Left cardiac atrium (tissue), 4 donors: ENCODE data around the gene HOXB7. TPM values are rescaled to one million over a fixed set of nuclear protein-coding genes. Genes with fewer than 3 reads are reported as not detected.
A peak's percentile ranks its signal among the peaks of the same experiment; 100 is the strongest.

Experiments used
- ATAC-seq, 2 donors: fragments of 200-7000 bp; cut with Tn5 transposase; one replicate each; pipeline ENCODE4 v1.9.1; 2020; ENCODE audit warnings: mild to moderate bottlenecking in 2 of 2, moderate library complexity in 2 of 2
- DNase-seq: peaks from one replicate; pipeline ENCODE4 v3.0.0-alpha.2; 2020
- intact Hi-C, 2 donors: fragments of 100-400 bp; cut with DNase I; formaldehyde crosslinking; loops; one replicate each; pipeline versions ENCODE4 v1.14.1 to v1.15.1; 2022 to 2023
- total RNA-seq, 2 donors: library from RNA; stranded (reverse); fragmentation: NEBNext Ultra II Directional; extraction: Animal tissue kit (Norgen Biotek cat#: 25700); gene quantifications; one replicate each; pipeline ENCODE4 v1.2.1, GENCODE V29; 2021
- donor health status: DM: no; HTN: yes; CAD: no.
- donor health status: DM: no; HTN: yes; CAD: no; lungs with severe emphysema.
- donor health status: DM: yes; HTN: yes; CAD: no.
- donor health status: Dilated cardiomyopathy.

The HOXB7 gene
- total RNA-seq, 2 donors from 2014 or later = 0.44 to 1.1 TPM

DNA sequence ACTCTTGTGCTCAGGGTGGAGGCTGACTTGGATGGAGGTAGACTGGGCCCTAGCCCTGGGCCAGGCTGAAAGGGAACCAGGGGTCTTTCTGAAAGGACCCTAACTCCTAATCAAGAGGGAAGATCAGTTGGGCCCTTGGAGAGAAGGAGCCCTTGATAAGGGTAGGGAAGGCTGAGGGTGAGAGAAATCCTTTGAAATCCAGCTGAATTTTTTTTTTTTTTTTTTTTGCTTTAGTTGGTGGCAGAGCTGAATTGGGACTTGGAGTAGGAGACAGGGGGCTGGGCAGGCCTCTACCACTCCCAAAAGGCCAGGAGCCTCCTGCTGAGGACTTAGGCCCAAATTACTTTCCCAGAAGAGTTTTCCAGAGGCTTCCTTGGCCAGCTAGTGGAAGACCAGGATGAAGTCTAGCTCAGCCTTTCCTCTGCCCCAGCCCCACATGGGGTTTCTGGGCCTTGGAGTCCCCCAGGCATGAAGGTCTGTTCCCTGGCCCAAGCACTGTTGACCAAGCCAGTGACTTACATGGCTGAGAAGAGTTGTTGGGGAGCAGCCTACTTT lies 20.1 kb downstream of the HOXB7 start:
- DNase-seq = no peak
- no peak for ATAC-seq
- intact Hi-C loops = loop anchor here in 1 of 2 donors (5.0 kb wide), 1 partner anchor 98 kb away; no protein-coding TSS in a partner anchor

GRCh38 chr17:48589831-48590606 lies 20.8 kb downstream of the HOXB7 start, which contains the start of gene HOXB3:
Gene HOXB3, minus strand, starts transcription at chr17:48590241. Its CDS starts 37,767 bp downstream, at chr17:48552474.
- ATAC-seq (no peak), DNase-seq (no peak)
- intact Hi-C loops = loop anchor here in 1 of 2 donors (5.0 kb wide), 1 partner anchor 98 kb away; no protein-coding TSS in a partner anchor

DNA sequence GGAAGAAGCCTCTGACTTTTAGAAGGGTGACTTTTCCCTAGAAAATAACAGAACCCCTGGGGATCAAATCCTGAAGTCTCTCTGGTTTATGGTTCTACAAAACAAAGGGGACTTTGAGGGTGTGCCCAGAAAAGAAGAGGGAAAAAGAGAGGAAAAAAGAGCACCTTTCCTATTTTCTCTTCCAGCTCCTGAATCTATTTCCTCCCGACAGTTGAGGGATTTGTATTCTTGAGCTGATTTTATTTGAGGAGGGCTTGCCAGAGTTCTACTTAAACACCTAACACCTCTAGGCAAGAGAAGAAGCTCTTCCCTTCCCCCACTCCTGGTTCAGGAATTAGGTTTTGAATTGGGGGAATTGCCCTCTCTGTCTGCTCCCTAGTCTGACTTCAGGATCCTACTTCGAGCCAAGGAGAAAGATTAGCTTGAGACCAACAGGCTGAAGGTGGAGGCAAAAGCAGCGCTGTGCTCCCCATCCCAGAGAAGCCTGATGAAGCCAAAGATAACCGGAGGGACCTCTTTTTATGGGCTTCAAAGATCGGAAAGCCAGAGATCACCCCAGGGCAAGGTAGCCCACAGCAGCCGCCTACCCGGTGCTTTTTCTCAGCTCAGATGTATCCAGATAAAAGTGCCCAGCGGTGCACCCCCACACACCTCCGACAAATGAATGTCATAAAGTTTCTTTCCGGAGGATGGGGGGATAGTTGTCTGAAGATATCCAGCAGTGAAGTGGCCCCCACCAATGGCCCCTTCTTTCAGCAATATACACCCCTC lies 21.6 kb downstream of the HOXB7 start:
- intact Hi-C loops = no loop called here
- no peak for DNase-seq
- no peak for ATAC-seq

GRCh38 chr17:48588528-48588927 lies 22.3 kb downstream of the HOXB7 start:
- no peak for ATAC-seq
- intact Hi-C loops = no loop called here
- no peak for DNase-seq

GRCh38 chr17:48588074-48588415 lies 22.8 kb downstream of the HOXB7 start:
- ATAC-seq (no peak), DNase-seq (no peak)
- intact Hi-C loops = no loop called here

- intact Hi-C loops = no loop called here
- no peak for ATAC-seq
- no peak for DNase-seq
These were observed 23.3 kb downstream of the HOXB7 start for GRCh38 chr17:48587276-48588073.

- intact Hi-C loops = no loop called here
- no peak for DNase-seq
- peak in 1 of 2 donors; percentile 8 for ATAC-seq
These were observed 24.2 kb downstream of the HOXB7 start for GRCh38 chr17:48586355-48587258.

DNA sequence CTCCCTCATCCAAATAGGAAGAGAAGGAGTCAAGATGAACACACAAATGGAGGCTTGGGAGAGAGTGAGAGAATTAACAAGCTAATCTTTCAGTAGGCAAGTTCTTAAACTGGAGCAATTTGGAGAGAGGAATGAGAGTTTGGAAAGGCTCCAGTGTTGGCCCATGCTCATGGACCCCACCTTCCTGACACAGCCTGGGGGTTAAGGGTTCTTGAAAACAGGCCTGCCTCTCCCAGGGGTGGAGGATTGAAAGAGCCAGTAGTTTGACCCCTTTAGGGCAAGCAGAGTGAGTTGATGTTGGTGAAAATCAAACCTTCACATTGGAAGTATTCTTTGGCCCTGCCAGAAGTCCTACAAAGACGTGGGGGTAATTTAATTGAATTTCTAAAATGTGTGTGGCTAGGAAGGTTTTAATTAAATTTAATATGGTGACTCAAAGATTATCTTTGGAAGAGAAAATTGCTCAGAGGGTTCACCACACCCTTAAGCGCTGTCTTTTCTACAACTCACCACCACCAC lies 26.5 kb downstream of the HOXB7 start:
- ATAC-seq (no peak), DNase-seq (no peak)
- intact Hi-C loops = no loop called here

GRCh38 chr17:48583708-48584222 lies 27.1 kb downstream of the HOXB7 start:
- intact Hi-C loops = no loop called here
- DNase-seq (no peak), ATAC-seq (no peak)

DNA sequence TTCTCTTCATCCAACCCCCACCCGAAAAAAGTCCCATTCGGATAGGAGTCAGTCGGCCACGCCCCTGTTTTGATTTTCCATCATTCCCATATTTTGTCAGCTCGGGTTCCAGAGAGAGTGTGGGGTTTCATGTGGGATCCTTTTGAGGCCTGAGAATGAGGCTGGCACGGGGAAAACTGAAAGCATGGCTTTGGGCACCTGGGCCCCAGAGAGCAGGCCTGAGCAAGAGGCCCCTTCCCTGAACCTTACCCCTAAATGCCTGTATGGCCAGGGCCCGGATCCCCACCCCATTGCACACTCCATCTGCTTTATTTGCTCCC lies 28.1 kb downstream of the HOXB7 start:
- intact Hi-C loops = no loop called here
- no peak for DNase-seq
- no peak for ATAC-seq

DNA sequence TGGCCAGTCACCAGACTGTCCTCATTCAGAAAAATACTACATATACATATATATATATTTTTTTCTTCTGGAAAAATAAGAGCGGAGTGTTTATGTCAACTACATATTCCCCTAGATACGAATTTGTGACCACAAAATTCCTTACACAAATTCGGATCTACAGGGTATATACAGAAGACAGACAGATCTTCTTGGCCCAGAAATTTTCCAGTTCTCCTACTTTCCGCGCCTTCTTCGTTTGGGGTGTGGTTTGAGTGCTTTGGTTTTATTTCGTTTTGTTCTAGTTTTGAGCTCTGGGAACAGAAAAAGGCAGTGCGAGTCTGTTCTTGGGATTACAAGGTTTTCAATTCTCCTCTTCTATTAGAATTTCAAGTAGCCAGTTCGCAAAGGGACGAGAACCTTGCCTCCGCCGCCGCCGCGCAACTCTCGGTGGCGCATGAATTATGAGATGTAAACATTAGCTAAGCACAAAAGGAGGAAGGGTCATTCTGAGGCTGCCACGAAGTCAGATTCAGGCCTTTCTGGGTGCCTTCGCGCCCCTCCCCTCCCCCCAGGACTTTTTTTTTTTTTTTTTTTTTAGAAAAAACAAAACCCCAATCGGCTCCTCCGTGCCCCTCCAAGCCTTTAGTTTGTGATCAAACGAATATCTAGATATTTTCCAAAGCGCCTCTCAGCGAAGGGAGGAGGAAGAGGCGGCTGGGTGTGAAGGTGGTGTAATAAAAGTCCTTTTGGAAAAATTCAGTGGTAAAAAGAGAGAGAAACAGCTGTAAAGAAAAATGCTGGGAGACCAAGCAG lies 30.9 kb downstream of the HOXB7 start:
- DNase-seq (no peak), ATAC-seq (no peak)
- intact Hi-C loops = no loop called here

- intact Hi-C loops = no loop called here
- ATAC-seq (no peak), DNase-seq (no peak)
These were observed 31.4 kb downstream of the HOXB7 start for GRCh38 chr17:48579471-48579759.

DNA sequence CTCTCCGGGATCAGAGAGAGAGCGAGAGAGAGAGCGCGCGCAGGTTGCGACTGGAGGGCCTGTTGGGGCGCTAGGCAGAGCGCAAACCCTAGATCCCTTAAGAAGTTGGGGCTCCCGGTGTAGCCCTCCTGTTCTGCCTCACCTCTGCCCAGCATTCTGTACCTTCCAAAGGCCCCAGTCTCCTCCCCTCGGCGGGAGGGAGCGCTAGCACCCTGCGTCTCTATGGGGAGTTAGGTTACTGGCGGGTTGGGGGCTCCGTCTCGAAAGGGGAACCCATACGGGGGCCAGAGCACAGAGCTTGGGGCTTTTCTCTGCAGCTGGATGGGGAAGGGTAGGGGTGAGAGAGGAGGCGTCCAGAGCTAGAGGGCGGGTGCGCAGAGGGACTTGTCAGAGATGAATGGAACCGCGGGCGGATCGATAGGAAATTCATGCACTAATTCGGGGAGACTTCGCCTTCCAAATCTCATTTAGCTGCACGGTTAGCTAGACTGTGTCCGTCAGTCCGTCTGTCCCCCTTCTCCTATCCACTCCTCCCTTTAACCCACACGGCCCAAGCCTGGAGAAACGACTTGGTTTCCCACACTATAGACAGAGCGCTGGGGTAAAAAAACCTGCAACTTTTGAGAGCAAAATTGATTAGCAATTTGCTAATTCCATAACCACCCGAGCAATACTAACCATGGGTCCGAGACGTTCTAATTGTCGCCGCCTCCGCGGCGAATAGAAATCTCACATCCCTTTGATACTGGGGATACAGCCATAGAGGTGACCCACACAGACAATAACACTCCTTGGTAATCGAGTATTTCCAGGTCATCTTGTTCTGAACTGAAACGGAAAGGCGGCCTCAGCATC lies 32.0 kb downstream of the HOXB7 start:
- DNase-seq (no peak), ATAC-seq (peak; percentile 5 to 13)
- intact Hi-C loops = no loop called here

DNA sequence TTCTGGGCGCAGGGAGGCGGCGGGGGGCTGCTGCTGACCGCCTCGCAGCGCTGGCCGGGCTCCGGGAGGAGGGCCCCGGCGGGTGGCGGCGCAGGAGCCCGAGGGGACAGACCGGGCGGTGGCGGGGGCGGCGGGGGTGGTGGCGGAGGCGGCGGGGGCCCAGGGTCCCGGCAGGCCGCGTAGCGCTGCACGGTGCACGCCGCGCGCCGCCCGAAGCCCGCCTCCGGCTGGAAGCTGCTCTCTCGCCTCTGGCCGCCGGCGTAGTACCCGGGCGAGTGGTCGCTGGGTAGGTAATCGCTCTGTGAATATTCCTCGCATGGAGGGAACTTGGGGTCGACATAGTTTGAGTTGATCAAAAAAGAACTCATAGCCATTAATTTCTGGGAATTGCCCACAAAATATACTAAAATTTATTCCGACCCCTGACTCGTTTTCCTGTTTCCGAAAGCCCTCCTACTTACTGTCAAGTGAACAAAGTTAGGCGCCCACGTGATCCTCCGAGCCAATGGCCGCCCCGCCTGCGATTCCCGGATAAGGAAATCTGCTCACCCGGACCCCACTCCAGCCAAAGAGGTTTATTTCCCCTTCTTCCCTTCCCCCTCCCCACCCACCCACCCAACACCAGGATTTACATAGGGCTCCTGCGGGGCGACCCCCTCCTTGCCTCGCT lies 32.7 kb downstream of the HOXB7 start, which contains the start of gene HOXB4:
Gene HOXB4, minus strand, starts transcription at position 405 of the 670 bp plus-strand sequence. Its CDS starts 31 bp downstream, at position 374.
- ATAC-seq (peak; percentile 58 to 70), DNase-seq (peak; percentile 69)
- intact Hi-C loops = no loop called here

- intact Hi-C loops = no loop called here
- ATAC-seq = peak; percentile 3 to 36
- DNase-seq = no peak
These were observed 33.4 kb downstream of the HOXB7 start for GRCh38 chr17:48577330-48577945.
